ENCODE measurements around the gene PLEKHJ1.

- no peak for TF ChIP-seq CTCF (IDR thresholded peaks at IDR 0.05)
- no peak for TF ChIP-seq POLR2AphosphoS5 (IDR thresholded peaks at IDR 0.05)
- TF ChIP-seq EP300 (IDR thresholded peaks at IDR 0.05): no peak
- no peak for TF ChIP-seq POLR2A (IDR thresholded peaks at IDR 0.05)
These were observed 23.2 kb upstream of the PLEKHJ1 start for GRCh38 chr19:2259336-2259735.

Measured in sigmoid colon (tissue), 4 donors.